SK-N-SH treated with all-trans-retinoic acid at 6 μM for 48 hours (cell line): ENCODE data around the gene ASL.

Experiments used
- CSDC2 ChIP-seq: fragments of 250-450 bp; sonication (Bioruptor Pico); IDR thresholded peaks from 2 replicates; pipeline ENCODE4 v1.5.0; 2020; ENCODE audit warnings: mild to moderate bottlenecking, moderate library complexity
- GLIS3 ChIP-seq: fragments of 250-450 bp; sonication (Bioruptor Pico); IDR thresholded peaks from 2 replicates; pipeline ENCODE4 v1.5.0; 2020; ENCODE audit warnings: mild to moderate bottlenecking, moderate library complexity
- ISL1 ChIP-seq: fragments of 250-450 bp; sonication (Bioruptor Pico); IDR thresholded peaks from 2 replicates; pipeline ENCODE4 v2.1.2; 2022; ENCODE audit warnings: mild to moderate bottlenecking, moderate library complexity
- SNAI2 ChIP-seq: fragments of 250-450 bp; sonication (Bioruptor Pico); IDR thresholded peaks from 2 replicates; pipeline ENCODE4 v1.5.0; 2020; ENCODE audit warnings: mild to moderate bottlenecking, moderate library complexity
- TCF4 ChIP-seq: fragments of 250-450 bp; sonication (Bioruptor Pico); IDR thresholded peaks from 2 replicates; pipeline ENCODE4 v1.8.0; 2021; ENCODE audit warnings: mild to moderate bottlenecking, moderate library complexity, borderline replicate concordance
- TOX ChIP-seq: fragments of 250-450 bp; sonication (Bioruptor Pico); IDR thresholded peaks from 2 replicates; pipeline ENCODE4 v1.8.0; 2021; ENCODE audit warnings: mild to moderate bottlenecking, moderate library complexity, borderline replicate concordance
- ZFP3 ChIP-seq: fragments of 250-450 bp; sonication (Bioruptor Pico); IDR thresholded peaks from 2 replicates; pipeline ENCODE4 v1.5.0; 2020; ENCODE audit warnings: mild to moderate bottlenecking, moderate library complexity
- ZNF565 ChIP-seq: fragments of 450-650 bp; formaldehyde crosslinking; conservative IDR thresholded peaks from 2 replicates; pipeline ENCODE4 v1.5.0; 2020; ENCODE audit warnings: low read depth, mild to moderate bottlenecking, moderate library complexity
- TF ChIP-seq, protein P1 (sequence below): fragments of 250-450 bp; sonication (Bioruptor Pico); IDR thresholded peaks from 2 replicates; pipeline ENCODE4 v1.8.0; 2020; ENCODE audit warnings: mild to moderate bottlenecking, moderate library complexity, borderline replicate concordance
- TF ChIP-seq, protein P2 (sequence below): fragments of 250-450 bp; sonication (Bioruptor Pico); IDR thresholded peaks from 2 replicates; pipeline ENCODE4 v1.5.1; 2020; ENCODE audit warnings: low read depth, mild to moderate bottlenecking, moderate library complexity

DNA sequence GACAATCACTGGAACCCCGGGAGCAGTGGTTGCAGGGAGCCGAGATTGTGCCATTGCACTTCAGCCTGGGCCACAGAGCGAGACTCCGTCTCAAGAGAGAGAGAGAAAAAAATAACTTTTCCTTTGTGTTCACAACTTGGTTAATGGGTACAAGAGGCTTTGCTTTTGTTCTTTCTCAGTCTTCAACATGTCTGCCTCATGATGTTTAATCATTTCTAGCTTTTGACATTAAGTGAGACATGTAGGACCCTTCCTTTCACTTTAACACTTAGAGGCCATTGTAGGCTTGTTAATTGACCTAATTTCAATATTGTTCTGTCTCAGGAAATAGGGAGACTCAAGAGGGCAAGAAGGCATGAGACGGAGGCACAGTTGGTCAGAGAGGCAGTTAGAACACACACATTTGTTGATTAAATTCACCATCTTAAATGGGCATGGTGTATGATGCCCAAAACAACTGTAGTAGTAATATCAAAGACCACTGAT is 29.7 kb downstream of the ASL start:
- no peak for TF ChIP-seq SNAI2 (CRISPR knock-in tag)
- TF ChIP-seq ZFP3 (CRISPR knock-in tag): no peak
- no peak for TF ChIP-seq ZNF565
- TF ChIP-seq, protein P1, sequence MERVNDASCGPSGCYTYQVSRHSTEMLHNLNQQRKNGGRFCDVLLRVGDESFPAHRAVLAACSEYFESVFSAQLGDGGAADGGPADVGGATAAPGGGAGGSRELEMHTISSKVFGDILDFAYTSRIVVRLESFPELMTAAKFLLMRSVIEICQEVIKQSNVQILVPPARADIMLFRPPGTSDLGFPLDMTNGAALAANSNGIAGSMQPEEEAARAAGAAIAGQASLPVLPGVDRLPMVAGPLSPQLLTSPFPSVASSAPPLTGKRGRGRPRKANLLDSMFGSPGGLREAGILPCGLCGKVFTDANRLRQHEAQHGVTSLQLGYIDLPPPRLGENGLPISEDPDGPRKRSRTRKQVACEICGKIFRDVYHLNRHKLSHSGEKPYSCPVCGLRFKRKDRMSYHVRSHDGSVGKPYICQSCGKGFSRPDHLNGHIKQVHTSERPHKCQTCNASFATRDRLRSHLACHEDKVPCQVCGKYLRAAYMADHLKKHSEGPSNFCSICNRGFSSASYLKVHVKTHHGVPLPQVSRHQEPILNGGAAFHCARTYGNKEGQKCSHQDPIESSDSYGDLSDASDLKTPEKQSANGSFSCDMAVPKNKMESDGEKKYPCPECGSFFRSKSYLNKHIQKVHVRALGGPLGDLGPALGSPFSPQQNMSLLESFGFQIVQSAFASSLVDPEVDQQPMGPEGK: no peak
- no peak for TF ChIP-seq TCF4
- no peak for TF ChIP-seq TOX (CRISPR knock-in tag)
- no peak for TF ChIP-seq ISL1 (CRISPR knock-in tag)
- TF ChIP-seq, protein P2, sequence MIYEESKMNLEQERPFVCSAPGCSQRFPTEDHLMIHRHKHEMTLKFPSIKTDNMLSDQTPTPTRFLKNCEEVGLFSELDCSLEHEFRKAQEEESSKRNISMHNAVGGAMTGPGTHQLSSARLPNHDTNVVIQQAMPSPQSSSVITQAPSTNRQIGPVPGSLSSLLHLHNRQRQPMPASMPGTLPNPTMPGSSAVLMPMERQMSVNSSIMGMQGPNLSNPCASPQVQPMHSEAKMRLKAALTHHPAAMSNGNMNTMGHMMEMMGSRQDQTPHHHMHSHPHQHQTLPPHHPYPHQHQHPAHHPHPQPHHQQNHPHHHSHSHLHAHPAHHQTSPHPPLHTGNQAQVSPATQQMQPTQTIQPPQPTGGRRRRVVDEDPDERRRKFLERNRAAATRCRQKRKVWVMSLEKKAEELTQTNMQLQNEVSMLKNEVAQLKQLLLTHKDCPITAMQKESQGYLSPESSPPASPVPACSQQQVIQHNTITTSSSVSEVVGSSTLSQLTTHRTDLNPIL (CRISPR knock-in tag): no peak
- TF ChIP-seq GLIS3 (CRISPR knock-in tag): no peak
- TF ChIP-seq CSDC2 (CRISPR knock-in tag): no peak
